Nephron (organoid): Measurements from ENCODE around the gene MYOT.

Source experiments
- H3K27ac Mint-ChIP-seq, 3 experiments: 2 replicates each; pipeline ENCODE4 v1.8.0; 2020; ENCODE audit warnings: mixed read lengths in 3 of 3, mild to moderate bottlenecking in 2 of 3, moderate library complexity in 1 of 3
- H3K27me3 Mint-ChIP-seq: 2 replicates; pipeline ENCODE4 v1.8.0; 2021; ENCODE audit warnings: low read depth, mild to moderate bottlenecking, moderate library complexity, mixed read lengths
- H3K36me3 Mint-ChIP-seq: 2 replicates; pipeline ENCODE4 v1.8.0; 2020; ENCODE audit warnings: low read depth, mixed read lengths
- H3K4me1 Mint-ChIP-seq: 2 replicates; pipeline ENCODE4 v1.8.0; 2020; ENCODE audit warnings: mixed read lengths
- H3K4me3 Mint-ChIP-seq, 3 experiments: 2 replicates each; pipeline ENCODE4 v1.8.0; 2020; ENCODE audit warnings: mild to moderate bottlenecking in 3 of 3, mixed read lengths in 3 of 3, moderate library complexity in 2 of 3
- H3K9me3 Mint-ChIP-seq: 2 replicates; pipeline ENCODE4 v1.8.0; 2020; ENCODE audit warnings: mixed read lengths
- CTCF ChIP-seq, 3 experiments: fragments of 200-600 bp; sonication (generic); IDR thresholded peaks; one replicate each; pipeline ENCODE4 v1.5.0; 2021; ENCODE audit warnings: antibody characterized with exemption in 3 of 3; ENCODE audit not compliant: unreplicated experiment in 3 of 3

Gene MYOT

DNA sequence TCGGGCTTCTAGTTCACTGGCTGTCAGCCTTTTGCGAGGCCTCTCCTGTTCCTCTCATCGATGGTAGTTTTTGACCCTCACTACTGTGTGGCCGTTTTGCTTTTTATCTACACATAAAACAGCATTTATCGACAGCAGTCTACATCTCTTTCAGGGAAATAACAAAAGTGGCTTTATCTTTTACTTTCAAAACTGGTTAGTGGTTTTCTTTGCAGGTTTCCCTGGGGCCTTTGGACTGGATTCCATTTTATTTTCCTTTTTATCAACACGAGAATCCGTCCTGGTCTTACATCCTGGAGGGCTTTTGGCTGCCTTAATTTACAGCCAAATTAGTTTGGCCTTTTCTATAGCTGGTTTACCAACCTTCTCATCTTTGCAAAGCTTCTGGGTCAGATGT lies 20.8 kb downstream of the MYOT start:
- H3K4me3 Mint-ChIP-seq: no peak overlapping the region
- TF ChIP-seq CTCF (IDR thresholded peaks at IDR 0.05; ENCODE audit: unreplicated experiment in 3 of 3): no peak

DNA sequence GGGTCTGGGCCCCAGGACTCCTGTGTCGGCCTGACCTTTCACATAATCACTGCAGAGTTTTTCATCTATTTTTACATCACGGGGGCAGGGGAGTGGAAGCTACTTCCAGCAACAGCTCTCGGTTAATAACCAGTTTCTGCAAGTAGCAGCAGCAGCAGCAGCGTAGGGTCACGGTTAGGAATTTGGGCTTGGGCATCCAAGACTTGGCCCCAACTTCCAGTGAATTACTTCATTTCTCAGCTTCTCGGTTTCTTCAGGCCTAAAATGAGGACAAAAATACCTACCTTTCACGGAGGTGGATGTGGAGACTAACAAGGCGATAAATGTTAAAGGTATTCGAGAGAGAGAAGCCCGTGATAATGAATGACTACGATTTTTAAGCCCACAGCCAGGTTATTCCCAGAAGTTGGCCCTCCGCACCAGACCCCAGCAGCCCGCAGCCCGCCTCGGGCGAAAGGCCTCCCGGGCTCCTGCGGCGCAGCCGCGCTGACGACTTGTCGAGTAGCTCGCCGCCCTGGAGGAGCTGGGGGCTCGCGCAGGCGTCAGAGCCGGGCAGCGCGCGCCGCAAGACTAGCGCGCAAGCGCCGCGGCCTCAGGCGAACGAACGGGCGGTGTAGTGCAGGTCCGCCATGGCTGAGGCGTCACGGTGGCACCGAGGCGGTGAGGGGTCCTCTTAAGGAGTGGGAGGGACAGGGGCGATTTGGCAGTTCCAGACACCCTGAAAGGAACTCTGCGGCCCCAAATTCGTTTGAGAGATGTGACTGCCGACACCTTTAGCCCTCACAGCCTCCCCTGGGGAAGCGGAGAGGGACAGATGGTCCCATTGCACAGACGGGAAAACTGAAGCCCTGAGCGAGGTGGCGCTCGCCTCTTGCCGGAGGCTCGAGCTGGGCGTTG lies 21.5 kb downstream of the MYOT start, which contains the start of gene PKD2L2:
TSS of gene PKD2L2 (plus strand) at position 595 of the 897 bp plus-strand sequence. CDS start at position 630, 35 bp downstream.
- peak within 1 kb of the TSS in 2 of 3 experiments; percentile 43 to 49 for H3K27ac Mint-ChIP-seq

More for the DNA sequence above, 20.8 kb downstream of the MYOT start:
- Mint-ChIP-seq H3K27ac (peak overlapping the region in 2 of 3 experiments; percentile 43 to 49), H3K9me3 (no peaks in the 10 kb centered on the region), H3K4me1 (peaks cover 6% of the 10 kb centered on the region), H3K36me3 (no peaks in the 10 kb centered on the region), H3K27me3 (no peaks in the 10 kb centered on the region)

GRCh38 chr5:137890845-137891244 lies 23.2 kb downstream of the MYOT start:
- Mint-ChIP-seq H3K36me3 (no peaks in the 10 kb centered on the region), H3K27me3 (no peaks in the 10 kb centered on the region), H3K4me1 (peaks cover 6% of the 10 kb centered on the region), H3K4me3 (no peak overlapping the region), H3K27ac (no peak overlapping the region), H3K9me3 (no peaks in the 10 kb centered on the region)
- no peak for TF ChIP-seq CTCF (IDR thresholded peaks at IDR 0.05; ENCODE audit: unreplicated experiment in 3 of 3)

More for the DNA sequence above, 21.5 kb downstream of the MYOT start, which contains the start of gene PKD2L2:
- TF ChIP-seq CTCF (IDR thresholded peaks at IDR 0.05; ENCODE audit: unreplicated experiment in 3 of 3): no peak
- no peaks in the 10 kb centered on the region for H3K36me3 Mint-ChIP-seq
- H3K4me3 Mint-ChIP-seq: no peak within 1 kb of the TSS
- no peaks in the 10 kb centered on the region for H3K9me3 Mint-ChIP-seq
- peaks cover 6% of the 10 kb centered on the region for H3K4me1 Mint-ChIP-seq
- no peaks in the 10 kb centered on the region for H3K27me3 Mint-ChIP-seq

GRCh38 chr5:137891849-137892248 lies 24.2 kb downstream of the MYOT start:
- peaks cover 6% of the 10 kb centered on the region for H3K4me1 Mint-ChIP-seq
- no peak overlapping the region for H3K27ac Mint-ChIP-seq
- no peaks in the 10 kb centered on the region for H3K27me3 Mint-ChIP-seq
- peak in 1 of 3 experiments; percentile 12 for TF ChIP-seq CTCF (IDR thresholded peaks at IDR 0.05; ENCODE audit: unreplicated experiment in 3 of 3)
- no peak overlapping the region for H3K4me3 Mint-ChIP-seq
- H3K9me3 Mint-ChIP-seq: no peaks in the 10 kb centered on the region
- no peaks in the 10 kb centered on the region for H3K36me3 Mint-ChIP-seq

GRCh38 chr5:137894586-137894985 lies 26.9 kb downstream of the MYOT start:
- H3K9me3 Mint-ChIP-seq: no peaks in the 10 kb centered on the region
- H3K36me3 Mint-ChIP-seq: no peaks in the 10 kb centered on the region

More at GRCh38 chr5:137894586-137894985, 26.9 kb downstream of the MYOT start:
- H3K4me3 Mint-ChIP-seq: no peak overlapping the region
- no peaks in the 10 kb centered on the region for H3K4me1 Mint-ChIP-seq
- H3K27ac Mint-ChIP-seq: no peak overlapping the region
- H3K27me3 Mint-ChIP-seq: no peaks in the 10 kb centered on the region
- no peak for TF ChIP-seq CTCF (IDR thresholded peaks at IDR 0.05; ENCODE audit: unreplicated experiment in 3 of 3)
